ENCODE results near the gene ECE1.

ECE1 gene

DNA sequence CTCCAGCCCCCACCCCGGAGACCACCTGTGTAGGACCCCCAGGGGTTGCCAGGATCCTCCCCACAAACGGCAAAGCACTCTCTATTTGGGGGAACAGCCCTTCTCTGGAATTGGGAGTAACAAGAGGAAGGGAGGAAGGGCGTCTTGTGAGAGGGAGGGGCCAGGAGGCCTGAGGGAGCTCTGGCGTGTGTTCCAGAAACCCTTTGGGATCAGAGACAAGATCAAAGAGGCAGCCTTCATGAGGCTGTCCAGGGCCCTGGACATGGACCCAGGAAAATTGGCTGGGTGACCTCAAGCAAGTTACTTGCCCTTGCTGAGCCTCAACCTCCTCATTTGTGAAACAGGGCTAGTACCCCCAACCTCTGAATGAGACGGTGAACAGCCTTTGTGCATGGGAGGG, 18.1 kb upstream of the ECE1 start:
- DNase-seq (ENCODE audit: low spot score) = no peak

DNA sequence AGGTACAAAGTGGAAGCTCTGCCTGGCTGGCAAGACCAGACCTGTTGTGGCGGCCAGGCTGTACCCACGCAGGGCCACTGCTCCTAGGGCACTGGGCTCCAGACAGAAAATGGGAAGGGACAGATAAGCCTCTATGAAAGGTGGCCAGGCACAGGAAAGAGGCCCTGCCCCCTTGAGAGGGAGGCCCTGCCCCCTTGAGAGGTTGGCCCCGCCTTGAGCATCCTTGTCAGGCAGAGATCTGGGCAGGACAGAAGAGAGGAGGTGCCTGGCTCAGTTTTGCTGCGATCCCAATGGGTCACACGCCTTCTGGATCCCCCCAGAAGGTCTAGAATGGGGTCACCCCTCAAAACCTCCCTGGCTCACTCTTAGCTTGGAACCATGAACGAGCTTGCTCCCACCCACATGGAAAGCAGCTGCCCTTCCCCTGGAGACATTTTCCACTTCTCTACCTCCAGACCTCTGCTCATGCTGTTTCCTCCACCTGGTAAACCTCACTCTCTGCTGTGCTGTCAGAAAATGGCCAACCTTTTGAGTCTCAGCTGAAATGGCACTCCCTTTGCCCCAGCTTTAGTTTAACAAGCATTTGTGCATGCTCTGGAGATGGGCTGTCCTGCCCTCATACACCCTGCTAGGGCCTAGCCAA, 17.5 kb upstream of the ECE1 start:
- no peak for DNase-seq (ENCODE audit: low spot score)

DNA sequence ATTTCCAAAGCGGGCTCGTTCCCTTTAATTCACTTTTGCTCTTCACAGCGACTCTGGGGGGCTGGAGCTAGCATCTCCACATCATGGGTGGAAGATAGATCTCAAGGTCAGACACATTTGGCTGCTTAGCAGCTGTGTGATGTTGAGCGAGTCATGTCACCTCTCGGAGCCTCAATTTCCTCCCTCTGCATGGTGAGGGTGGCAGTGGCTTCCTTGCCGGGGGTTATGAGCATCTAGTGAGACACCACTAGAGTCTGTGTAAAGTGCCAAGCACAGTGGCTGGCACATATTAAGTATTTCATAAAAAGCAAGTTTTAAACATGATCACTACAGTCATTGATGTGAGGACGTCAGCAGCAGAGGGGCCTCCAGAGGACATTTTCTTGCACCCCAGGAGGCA, 16.9 kb upstream of the ECE1 start:
- no peak for DNase-seq (ENCODE audit: low spot score)

DNA sequence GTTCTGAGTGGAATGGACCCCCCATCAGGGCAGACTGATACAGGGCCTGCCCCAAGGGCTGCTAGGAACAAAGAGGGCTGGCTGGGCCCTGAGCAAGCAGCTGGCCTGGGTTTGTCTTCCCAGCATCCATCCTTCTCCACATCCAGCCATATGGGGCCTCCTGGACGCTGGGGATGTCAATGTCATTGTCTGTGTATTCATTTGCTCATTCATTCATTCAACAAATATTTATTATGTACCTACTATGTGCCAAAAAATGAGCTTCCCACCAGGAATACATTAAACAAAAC, 15.6 kb upstream of the ECE1 start:
- DNase-seq (ENCODE audit: low spot score) = no peak

GRCh38 chr1:21305155-21305899, 15.1 kb upstream of the ECE1 start:
- DNase-seq (ENCODE audit: low spot score) = no peak

DNA sequence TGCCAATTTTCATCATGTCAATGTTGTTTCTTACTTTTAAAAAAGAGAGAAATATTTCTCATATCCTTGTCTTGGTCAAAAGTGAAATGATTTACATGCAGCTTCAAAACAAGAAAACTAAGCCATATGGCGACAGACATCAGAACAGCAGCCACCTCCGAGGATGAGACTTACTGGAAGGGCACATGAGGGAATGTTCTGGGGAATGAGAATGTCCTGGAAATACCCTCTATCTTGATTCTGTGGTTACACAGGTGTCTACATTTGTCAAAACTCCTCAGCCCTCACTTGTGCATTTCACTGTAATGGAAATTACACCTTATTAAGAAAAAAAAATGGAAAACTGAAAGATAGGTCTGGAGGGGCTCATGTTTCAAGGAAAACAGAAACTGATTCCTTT, 14.2 kb upstream of the ECE1 start:
- no peak for DNase-seq (ENCODE audit: low spot score)

GRCh38 chr1:21302747-21303715, 12.8 kb upstream of the ECE1 start:
- peak; percentile 44 for DNase-seq (ENCODE audit: low spot score)

DNA sequence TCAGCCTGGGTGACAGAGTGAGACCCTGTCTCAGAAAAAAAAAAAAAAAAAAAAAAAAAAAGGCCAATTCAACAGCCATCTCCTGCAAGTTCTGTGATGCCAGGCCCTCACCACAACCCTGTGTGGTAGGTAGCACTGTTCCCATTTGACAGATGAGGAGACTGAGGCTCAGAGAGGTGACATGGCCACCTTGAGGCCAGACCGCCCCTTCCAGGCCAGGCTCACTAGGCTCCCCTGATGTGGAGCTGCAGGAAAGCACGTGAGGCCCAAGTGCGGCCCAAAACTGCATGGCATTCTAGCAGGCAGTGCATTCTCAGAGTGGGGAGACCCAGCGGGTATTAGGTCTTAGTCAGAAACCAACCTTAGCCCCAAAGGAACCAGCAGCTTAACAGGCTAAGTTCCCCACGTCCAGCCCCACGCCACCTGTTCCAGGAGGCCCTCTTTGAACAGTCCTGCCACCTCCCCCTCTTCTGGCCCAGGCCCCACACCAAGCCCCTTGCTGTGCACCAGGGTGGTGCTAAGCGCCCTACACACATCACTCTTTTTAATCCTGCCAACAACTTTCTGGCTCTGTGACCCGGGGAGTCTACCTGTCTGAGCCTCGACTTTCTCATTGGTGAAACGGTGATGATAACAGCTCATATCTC, 11.7 kb upstream of the ECE1 start:
- no peak for DNase-seq (ENCODE audit: low spot score)

DNA sequence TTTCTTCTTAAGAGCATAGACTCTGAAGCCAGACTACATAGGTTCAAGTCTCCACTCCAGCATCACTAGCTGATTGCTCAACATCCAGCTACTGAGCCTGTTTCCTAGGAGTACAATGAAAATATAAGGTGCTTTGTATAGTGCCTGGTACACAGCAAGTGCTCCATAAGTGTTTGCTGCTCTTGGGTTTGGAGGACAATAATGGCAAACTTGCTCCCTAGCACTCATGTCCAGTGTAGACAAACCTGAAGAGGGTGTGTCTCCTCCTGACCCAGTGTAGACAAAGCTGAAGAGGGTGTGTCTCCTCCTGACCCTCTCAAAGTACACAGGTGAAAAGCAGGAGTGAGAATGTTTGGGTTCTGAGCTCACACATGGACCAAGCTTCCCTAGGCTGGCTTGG, 10.5 kb upstream of the ECE1 start:
- DNase-seq (ENCODE audit: low spot score) = no peak

DNA sequence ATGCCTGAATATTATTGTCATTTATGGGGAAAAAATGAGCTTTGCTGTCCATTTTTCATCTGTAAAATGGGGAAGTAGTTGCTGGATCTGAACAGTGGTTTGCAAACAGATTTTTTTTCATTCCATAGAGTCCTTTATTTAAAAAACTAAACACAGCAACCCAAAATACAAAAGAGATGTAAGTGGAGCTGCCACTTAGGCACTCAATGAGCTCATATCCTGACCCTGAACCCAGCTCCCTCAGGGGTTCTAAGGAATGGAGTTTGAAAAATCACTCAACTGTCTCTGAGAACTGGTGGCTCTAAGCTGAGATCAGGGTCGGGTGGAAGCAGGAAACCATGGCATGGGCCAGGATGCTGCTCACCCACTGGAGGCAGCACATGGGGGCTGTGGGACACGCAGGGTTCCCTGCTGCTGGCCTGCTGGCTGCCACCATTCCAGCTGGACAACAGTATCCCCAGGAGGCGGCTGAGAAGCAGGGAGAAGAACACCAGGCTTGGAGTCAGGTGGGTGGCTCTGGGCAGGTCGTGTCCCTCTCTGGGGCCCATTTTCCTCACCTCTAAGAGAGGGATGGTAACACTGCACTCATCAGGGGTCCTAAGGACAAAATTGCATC, 9.6 kb upstream of the ECE1 start:
- DNase-seq (ENCODE audit: low spot score) = no peak

DNA sequence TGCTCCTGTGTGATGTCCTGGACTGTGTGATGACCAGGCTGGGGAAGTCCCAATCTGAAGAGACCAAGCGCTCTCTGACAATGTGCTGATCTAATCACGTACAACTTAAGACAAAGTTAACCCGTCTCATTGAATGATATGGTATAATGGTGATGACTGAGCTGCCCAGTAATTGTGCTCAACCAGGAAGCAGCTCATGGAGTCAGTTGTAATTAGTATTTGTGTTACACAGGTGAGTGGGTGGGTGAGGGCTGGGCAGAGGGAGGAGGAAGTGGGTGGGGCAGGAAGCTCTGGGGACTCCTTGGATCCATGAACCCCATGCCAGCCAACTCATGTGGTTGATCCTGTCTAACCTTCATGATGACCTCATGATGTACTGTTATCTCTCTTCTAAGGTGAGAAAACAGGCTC, 8.7 kb upstream of the ECE1 start:
- no peak for DNase-seq (ENCODE audit: low spot score)

GRCh38 chr1:21297975-21298374, 7.7 kb upstream of the ECE1 start:
- DNase-seq (ENCODE audit: low spot score) = no peak

DNA sequence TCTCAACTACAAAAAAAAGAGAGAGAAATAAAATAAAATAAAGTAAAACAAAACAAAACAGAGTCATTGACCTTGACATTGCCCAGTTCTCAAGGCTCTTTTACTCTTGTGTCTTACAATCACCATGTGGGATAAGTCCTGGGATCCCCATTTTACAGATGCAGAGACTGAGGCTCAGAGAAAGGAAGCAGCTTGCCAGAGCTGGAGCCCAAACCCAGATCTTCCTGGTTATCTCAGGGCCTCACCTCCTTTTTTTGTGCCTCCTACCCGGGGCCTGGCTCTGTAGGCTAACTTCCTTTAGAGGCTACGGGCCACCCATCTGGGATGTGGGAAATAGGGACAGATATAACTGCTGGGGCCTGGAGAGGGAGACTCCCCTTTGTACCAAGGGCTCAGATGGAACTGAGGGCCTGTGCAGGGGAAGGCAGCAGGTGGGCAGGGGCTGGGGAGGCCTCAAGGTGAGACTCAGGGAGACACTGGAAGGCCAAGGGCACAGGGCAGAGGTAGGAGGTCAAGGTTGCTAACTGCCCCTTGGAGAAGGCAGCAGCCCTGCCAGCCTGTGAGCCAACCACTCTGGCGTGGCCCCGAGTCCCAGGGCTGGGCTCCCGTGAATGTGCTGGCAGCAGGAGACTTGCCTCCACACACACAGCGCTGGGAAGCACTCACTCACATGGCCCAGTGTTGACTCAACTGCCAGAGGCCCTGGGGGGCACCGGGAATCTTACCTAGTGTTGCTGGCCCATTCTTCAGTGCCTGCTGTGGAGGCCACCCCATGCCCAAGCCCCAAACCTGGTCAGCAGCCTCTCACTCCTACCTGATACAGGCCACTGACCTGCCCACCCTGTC, 6.5 kb upstream of the ECE1 start:
- DNase-seq (ENCODE audit: low spot score) = no peak

GRCh38 chr1:21295545-21295944, 5.3 kb upstream of the ECE1 start:
- DNase-seq (ENCODE audit: low spot score) = no peak

DNA sequence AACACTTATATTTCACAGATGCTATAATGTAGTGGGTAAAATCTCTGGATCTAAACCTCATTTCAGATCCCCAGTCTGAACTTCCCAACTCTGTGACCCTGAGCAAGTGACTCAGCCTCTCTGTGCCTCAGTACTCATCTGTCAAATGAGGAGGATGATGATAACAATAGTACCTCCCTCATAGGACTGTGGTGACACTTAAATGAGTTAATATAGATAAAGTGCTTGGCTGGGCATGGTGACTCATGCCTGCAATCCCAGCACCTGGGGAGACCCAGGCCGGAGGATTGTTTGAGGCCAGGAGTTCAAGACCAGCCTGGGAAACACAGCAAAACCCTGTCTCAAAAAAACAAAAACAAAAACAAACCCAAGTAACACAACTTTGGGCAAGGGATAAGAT, 4.7 kb upstream of the ECE1 start:
- no peak for DNase-seq (ENCODE audit: low spot score)

- DNase-seq (ENCODE audit: low spot score) = no peak
These were observed 4.2 kb upstream of the ECE1 start for GRCh38 chr1:21294266-21294989.

GRCh38 chr1:21293537-21294265, 3.4 kb upstream of the ECE1 start:
- no peak for DNase-seq (ENCODE audit: low spot score)

- no peak for DNase-seq (ENCODE audit: low spot score)
These were observed 2.8 kb upstream of the ECE1 start for GRCh38 chr1:21292984-21293536.

DNA sequence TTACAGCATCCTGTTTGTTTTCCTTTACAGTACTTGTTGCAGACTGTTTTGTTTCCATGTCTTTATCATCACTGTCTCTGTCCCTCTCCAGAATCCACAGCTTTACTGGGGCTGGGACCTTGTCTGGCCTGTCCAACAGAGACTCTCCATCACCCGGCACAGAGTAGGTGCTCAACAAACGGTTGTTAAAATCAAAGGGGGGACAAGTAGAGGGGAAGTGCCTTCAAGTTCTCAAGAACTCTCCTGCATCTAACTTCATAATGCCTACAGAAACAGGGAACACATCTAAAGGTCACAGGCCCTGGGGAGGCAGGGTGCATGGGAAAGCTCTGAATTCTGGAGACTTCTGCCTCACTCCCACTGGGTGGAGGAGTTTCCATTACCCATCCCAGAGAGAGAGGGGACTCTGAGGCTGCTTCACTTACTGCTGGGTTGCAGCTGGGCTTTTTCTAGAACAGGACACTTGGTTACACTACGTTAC, 2.3 kb upstream of the ECE1 start:
- no peak for DNase-seq (ENCODE audit: low spot score)

Measured in COLO829 (cell line).